HG02870 (cell line): ENCODE measurements around the gene LUC7L2.
"Not testable (repeated sequence)": the region's sequence is repeated elsewhere in the genome, so short reads cannot be mapped to it uniquely, and the experiment has no call there.

Experiments used
- ATAC-seq: cut with Tn5 transposase; IDR thresholded peaks from one replicate; pipeline ENCODE4 v1.9.1; 2021; ENCODE audit warnings: mild to moderate bottlenecking, moderate library complexity; ENCODE audit not compliant: unreplicated experiment

LUC7L2 gene

DNA sequence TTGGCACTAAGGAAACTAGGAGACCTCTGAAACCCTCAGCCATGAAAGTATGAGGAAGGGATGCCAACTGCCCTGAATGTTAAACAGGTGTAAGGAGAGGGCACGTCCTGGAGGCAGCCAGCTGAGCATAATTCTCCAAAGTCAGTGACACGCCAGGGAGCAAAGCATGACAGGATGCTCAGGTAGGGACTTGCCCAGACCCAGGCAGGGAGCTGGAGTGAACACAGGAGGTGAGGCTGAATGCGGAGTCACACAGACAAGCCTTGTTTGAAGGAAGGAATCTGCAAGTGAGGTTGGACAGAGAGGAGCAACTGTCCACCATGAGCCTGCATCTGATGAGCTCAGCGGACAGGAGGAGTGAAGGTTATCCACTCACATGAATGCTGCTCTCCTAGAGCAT lies 82.3 kb downstream of the LUC7L2 start:
- no peak for ATAC-seq

DNA sequence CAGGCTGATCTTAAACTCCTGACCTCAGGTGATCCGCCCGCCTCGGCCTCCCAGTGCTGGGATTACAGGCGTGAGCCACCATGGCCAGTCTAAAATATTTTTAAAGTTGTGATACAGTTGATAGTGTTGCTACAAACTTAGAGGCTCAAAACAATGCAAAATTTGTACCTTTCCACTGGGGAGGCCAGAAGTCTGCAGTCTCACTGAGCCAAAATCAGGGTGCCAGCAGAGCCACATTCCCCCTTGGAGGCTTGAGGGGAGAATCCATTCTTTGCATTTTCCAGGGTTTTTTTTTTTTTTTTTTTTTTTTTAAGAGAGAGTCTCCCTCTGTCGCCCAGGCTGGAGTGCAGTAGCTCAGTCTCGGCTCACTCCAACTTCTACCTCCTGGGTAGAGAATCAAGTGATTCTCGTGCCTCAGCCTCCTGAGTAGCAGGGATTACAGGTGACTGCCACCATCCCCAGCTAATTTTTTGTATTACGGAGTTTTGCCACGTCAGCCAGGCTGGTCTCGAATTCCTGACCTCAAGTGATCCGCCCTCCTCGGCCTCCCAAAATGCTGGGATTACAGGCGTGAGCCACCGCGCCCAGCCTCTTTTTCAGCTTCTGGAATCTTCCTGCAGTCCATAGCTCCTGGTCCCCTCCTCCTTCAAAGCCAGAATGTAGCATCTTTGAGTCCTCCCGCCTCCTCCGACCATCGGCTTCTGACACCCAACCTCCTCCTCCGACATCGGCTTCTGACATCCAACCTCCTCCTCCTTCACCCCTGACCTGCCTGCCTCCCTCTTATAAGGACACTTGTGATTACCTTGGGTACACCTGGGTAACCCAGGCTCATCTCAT lies 86.6 kb downstream of the LUC7L2 start:
- ATAC-seq = no peak

DNA sequence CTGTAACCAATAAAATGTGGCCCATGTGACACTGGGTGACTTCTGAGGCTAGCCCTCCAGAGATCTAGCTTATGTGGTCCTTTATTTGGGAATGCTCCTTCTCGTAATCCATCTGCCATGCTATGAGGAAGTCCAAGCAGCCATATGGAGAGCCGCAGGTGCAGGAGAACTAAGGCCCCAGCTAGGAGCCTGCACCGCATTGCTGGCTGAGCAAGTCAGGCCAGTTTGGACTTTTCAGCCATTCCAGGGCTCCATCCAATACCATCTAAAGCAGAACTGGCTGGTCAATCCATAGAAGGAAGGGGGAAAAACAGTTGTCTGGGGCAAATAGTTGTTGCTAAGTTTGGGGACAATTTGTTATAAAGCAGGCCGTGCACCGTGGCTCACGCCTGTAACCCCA lies 91.2 kb downstream of the LUC7L2 start:
- ATAC-seq = no peak

DNA sequence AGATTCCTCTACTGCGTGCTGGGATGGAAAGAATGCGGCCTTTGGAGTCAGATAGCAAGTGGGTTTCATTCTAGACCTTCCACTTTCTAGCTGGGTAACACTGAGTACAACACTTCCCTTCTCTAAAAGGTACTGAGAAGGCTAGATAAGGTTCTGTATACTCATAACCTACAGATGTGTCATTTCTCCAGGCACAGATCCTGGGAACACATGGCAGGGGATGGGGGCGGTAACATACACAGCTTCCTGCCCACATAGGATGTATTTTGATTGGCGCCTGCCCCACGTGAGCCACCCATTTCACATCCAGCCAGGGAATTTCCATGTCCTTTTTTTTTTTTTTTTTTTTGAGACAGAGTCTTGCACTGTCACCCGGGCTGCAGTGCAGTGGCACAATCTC lies 91.9 kb downstream of the LUC7L2 start:
- no peak for ATAC-seq

DNA sequence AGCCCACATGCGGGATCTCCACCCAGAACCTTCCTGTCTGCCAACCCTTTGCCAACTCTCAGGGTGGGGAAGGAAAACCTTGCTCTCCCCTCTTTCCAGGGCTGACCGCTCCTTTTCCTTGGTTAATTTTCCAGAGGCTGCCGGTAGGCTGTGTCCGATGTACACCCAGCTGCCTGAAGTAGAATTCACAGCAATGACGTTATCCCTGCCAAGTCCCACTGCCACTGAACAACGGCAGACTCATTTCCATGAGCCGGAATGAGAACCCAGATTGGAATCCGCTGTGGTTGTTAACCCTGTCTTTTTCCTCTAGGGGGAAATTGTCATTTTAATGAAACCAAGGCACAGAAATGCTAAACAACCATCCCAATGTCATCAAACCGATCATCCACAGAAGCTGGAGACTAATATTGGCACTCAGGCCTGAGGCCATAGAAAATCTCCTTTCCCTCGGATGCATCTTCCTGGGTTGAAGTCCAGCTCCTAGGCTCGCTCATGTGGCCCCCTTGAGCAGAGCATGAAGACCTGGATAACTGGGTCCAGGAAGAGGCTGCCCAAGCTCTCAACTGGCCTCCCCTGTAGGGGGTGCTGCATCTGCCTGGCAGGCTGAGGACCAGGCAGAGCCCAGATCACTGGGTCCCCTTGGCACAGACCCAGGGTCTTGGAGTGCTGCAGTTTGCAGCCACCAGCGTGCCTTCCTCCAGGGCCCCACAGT lies 93.4 kb downstream of the LUC7L2 start:
- no peak for ATAC-seq

DNA sequence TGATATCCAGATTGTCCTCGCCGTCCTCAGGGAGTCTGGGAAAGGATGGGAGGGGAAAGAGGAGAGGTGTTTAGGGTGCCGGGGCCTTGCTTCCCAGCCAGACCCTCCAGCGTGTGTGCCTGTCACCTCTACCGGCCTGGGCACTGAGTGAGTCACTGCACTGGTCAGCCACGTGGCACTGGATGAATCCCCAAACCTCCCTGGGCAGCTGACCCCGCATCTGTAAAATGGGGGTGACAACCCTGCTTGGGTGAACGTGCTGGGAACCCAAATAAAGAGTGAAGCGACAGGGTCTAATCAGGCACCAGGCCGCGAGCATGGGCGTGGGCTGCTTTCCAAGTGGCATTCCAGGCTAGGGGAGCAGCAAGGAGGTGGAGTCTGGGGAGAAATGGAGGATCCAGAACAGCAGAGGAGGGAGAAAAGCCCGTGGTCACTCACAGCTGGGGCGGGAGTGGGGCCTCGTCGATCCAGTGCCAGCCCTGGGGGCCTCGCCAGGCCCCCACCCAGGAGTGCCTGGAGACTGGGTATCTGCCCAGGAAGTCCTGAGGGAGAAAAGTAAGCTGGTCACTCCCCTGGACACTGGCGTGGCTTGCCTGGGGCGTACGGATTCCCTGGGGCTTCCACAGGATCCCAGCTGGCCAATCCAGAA lies 94.1 kb downstream of the LUC7L2 start:
- ATAC-seq = no peak

DNA sequence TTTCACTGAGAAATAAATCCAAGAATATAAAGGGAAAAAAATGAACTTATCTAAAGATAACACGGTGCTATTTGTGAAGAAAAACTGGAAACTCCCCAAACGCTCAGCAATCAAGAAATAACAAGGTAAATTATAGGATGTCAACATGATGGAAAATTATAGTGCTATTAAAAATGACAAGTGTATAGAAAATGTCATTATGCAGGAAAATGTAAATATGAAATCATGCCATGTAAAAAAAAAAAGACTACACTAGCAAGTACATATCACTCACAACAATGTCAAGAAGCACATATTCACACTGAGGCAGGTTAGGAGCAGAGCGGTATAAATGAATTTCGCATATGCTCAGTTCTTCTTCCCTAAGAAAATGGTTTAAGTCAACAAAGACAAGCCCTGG lies 96.1 kb downstream of the LUC7L2 start:
- ATAC-seq = no peak

DNA sequence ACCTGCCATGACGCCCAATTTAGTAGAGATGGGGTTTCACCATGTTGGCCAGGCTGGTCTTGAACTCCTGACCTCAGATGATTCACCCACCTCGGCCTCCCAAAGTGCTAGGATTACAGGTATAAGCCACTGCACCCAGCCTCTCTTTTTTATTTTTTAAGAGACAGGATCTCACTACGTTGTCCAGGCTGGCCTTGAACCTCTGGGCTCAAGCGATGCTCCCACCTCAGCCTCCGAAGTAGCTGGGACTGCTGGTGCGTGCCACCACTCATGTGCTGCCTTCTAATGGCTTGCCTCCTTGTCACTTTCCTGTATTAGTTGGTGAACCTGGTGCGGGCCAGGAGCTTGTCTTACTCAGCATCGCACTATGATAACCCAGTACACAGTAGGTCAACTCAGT lies 96.8 kb downstream of the LUC7L2 start:
- no peak for ATAC-seq

DNA sequence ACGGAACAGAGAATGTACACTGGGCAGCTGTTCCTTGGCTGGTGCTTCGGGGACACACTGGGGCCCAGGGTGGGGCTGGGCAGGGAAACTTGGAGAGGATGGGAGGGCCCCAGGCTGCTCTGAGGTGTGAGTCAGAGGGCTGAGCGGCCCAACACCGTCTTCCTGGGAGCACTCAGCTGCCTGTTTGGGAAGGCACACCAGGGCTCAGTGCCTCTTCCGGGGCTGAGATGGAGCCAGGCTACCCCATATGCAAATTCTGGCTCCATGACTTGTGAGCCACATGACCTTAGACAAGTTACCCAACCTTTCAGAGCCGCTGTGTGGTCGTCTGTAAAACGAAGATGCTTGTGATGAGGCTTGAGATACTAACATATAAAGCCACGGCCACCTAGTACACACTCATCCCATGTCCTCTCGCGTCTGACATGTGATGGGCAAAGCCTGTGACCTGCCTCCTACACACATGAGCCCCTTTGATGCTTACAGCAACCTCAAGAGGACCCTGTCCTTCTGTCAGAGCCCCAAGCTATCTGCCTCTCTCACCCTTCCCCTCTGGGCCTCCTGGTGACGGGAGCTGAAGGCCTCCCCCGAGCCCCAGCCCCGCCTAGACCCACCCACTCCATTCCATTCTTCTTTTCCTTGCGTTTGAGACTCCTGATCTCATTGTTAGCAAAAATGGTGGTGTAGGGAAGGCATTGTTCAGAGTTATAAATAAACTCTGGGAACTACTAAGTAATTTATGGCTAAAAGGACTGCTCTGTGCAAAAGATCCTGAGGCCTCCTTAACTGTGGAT lies 97.7 kb downstream of the LUC7L2 start:
- no peak for ATAC-seq

DNA sequence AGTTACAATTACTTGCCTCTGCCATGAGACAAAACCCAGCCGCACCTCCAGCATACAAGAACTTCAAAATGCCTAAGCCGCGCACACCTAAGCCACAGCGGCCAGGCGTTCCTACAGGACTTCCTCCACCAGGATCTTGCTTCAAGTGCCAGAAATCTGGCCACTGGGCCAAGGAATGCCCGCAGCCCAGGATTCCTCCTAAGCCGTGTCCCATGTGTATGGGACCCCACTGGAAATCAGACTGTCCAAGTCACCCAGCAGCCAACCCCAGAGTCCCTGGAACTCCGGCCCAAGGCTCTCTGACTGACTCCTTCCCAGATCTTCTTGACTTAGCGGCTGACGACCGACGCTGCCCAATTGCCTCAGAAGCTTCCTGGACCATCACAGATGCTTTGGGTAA lies 103.7 kb downstream of the LUC7L2 start:
- not testable (repeated sequence) for ATAC-seq

DNA sequence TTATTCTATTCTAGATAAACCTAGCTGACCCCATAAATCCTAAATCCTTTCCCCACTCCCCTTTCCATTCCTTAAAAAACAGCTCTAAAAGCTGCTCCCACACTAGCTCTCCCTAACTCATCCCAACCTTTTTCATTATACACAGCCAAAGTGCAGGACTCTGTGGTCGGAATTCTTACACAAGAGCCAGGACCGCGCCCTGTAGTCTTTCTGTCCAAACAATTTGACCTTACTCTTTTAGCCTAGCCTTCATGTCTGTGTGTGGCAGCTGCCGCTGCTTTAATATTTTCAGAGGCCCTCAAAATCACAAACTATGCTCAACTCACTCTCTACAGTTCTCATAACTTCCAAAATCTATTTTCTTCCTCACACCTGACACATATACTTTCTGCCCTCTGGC lies 104.8 kb downstream of the LUC7L2 start:
- not testable (repeated sequence) for ATAC-seq

DNA sequence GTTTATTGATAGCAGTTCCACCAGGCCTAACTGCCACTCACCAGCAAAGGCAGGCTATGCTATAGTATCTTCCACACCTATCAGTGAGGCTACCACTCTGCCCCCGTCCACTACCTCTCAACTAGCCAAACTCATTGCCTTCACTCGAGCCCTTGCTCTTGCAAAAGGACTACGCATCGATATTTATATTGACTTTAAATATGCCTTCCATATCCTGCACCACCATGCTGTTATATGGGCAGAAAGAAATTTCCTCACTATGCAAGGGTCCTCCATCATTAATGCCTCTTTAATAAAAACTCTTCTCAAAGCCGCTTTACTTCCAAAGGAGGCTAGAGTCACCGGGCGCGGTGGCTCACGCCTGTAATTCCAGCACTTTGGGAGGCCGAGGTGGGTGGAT lies 105.4 kb downstream of the LUC7L2 start:
- ATAC-seq = not testable (repeated sequence)

DNA sequence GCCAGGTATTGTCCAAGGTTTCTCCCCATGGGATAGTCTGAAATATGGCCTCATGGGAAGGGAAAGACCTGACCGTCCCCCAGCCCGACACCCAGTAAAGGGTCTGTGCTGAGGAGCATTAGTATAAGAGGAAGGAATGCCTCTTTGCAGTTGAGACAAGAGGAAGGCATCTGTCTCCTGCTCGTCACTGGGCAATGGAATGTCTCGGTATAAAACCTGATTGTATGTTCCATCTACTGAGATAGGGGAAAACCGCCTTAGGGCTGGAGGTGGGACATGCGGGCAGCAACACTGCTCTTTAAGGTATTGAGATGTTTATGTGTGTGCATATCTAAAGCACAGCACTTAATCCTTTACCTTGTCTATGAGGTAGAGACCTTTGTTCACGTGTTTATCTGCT lies 108.0 kb downstream of the LUC7L2 start:
- not testable (repeated sequence) for ATAC-seq

DNA sequence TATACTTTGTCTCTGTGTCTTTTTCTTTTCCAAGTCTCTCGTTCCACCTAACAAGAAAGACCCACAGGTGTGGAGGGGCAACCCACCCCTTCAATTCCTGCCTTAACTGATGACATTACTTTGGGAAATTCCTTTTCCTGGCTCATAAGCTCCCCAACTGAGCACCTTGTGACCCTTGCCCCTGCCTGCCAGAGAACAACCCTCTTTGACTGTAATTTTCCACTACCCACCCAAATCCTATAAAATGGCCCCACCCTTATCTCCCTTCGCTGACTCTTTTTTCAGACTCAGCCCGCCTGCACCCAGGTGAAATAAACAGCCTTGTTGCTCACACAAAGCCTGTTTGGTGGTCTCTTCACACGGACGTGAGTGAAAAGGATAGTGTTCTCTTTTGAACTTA lies 108.6 kb downstream of the LUC7L2 start:
- not testable (repeated sequence) for ATAC-seq

DNA sequence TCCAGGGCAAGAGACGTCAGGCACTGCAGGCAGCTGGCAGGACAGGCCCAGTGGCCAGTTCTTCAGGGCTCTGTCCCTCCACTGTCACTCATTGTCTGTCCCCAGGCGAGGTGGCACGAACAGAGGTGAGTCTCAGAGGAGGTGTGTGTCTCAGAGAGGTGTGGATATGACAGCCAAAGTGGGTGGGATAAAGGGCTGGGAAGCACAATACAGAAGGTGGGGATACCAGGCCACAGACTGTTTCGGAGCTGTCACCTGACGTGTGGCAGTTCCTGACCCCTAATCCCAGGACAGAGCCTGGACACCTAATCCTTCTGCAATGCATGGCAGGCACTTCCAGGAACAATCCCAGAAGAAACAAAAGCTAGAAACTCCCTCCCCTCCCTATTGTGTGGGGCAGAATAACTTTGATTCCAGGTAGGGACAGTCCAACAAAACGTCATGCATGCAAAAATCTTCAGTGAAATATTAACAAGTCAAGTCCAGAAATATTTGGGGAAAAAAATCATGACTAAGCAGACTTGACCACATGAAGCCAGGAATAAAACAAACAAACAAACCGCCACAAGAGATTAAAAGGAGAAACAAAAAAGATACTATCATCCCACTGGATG lies 112.2 kb downstream of the LUC7L2 start:
- no peak for ATAC-seq
